Endodermal cell (in vitro differentiated cells): ENCODE results near the gene AMHR2. TPM values are rescaled to one million over a fixed set of nuclear protein-coding genes. Genes with fewer than 3 reads are reported as not detected.
"Not testable (repeated sequence)": the region's sequence is repeated elsewhere in the genome, so short reads cannot be mapped to it uniquely, and the experiment has no call there.

Experiments used
- DNase-seq: peaks from one replicate; pipeline ENCODE4 v3.0.0-alpha.2; 2017
- H3K27ac ChIP-seq: 2 replicates; pipeline ENCODE4 v1.5.1; 2013; ENCODE audit warnings: mild to moderate bottlenecking, low read depth, low read length, moderate library complexity
- H3K27me3 ChIP-seq: 2 replicates; pipeline ENCODE4 v1.6.1; 2013; ENCODE audit warnings: mild to moderate bottlenecking, low read length, moderate library complexity; ENCODE audit not compliant: insufficient read depth, control insufficient read depth, poor library complexity, severe bottlenecking
- H3K36me3 ChIP-seq: 2 replicates; pipeline ENCODE4 v1.7.0; 2013; ENCODE audit warnings: mild to moderate bottlenecking, low read length, moderate library complexity; ENCODE audit not compliant: control insufficient read depth, insufficient read depth
- H3K4me1 ChIP-seq: one replicate; pipeline ENCODE4 v1.7.0; 2013; ENCODE audit warnings: low read length; ENCODE audit not compliant: control insufficient read depth, insufficient read depth
- H3K4me3 ChIP-seq: 2 replicates; pipeline ENCODE4 v1.5.1; 2013; ENCODE audit warnings: mild to moderate bottlenecking, low read length, moderate library complexity
- H3K9ac ChIP-seq: 2 replicates; pipeline ENCODE4 v1.6.1; 2013; ENCODE audit warnings: mild to moderate bottlenecking, low read length, moderate library complexity; ENCODE audit not compliant: poor library complexity, severe bottlenecking; ENCODE audit errors: extremely low read depth
- H3K9me3 ChIP-seq: 2 replicates; pipeline ENCODE4 v1.6.1; 2013; ENCODE audit warnings: mild to moderate bottlenecking, low read length, moderate library complexity; ENCODE audit not compliant: control insufficient read depth
- H3K27ac Mint-ChIP-seq: 2 replicates; pipeline ENCODE4 v1.8.0; 2020; ENCODE audit warnings: mixed read lengths
- H3K27me3 Mint-ChIP-seq: 2 replicates; pipeline ENCODE4 v1.8.0; 2021; ENCODE audit warnings: mild to moderate bottlenecking, mixed read lengths; ENCODE audit not compliant: insufficient read depth
- H3K36me3 Mint-ChIP-seq: 2 replicates; pipeline ENCODE4 v1.8.0; 2020; ENCODE audit warnings: low read depth, mixed read lengths
- H3K4me1 Mint-ChIP-seq: 2 replicates; pipeline ENCODE4 v1.8.0; 2020; ENCODE audit warnings: mixed read lengths
- H3K4me3 Mint-ChIP-seq: 2 replicates; pipeline ENCODE4 v1.8.0; 2020; ENCODE audit warnings: mild to moderate bottlenecking, moderate library complexity, mixed read lengths
- H3K9me3 Mint-ChIP-seq: 2 replicates; pipeline ENCODE4 v1.8.0; 2020; ENCODE audit warnings: mild to moderate bottlenecking, mixed read lengths
- CTCF ChIP-seq: fragments of 200-600 bp; sonication (generic); conservative IDR thresholded peaks from 2 replicates; pipeline ENCODE4 v1.5.0; 2021; ENCODE audit warnings: antibody characterized with exemption, mild to moderate bottlenecking
- WGBS, 2 experiments: methylation state at CpG; one replicate each; pipeline versions ENCODE4 v1.1.5 to v1.1.7; 2013; ENCODE audit warnings: missing lambda C conversion rate in 2 of 2, mixed read lengths in 1 of 2; ENCODE audit not compliant: insufficient coverage in 1 of 2, insufficient read length in 1 of 2; 5-methylcytosine and 5-hydroxymethylcytosine counted together
- total RNA-seq, 2 donors: library from RNA; stranded (reverse); fragmentation: NEBNext Ultra II Directional in 1 of 2; extraction: Animal tissue kit (Norgen Biotek cat#: 25700) in 1 of 2; gene quantifications; 2 replicates in 1 of 2; 3 replicates in 1 of 2; pipeline ENCODE4 v1.2.1, GENCODE V29; 2021

Gene AMHR2
- total RNA-seq, 2 donors from 2014 or later: 17.1 to 23.6 TPM

DNA sequence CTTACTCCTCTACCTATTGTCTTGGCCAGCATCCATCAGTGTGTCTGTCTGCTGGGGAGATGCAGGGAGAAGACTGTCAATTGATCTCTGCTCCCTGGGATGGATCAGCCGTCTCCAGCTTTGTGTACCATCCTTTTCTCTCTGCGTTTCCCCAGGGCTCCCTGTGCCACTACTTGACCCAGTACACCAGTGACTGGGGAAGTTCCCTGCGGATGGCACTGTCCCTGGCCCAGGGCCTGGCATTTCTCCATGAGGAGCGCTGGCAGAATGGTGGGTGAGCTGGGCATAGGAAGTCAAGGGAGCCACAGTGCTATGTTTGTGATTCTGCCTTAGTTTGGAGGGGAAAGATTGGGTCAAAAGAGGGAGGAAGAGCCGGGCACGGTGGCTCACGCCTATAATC is 5.1 kb downstream of the AMHR2 start:
- Mint-ChIP-seq H3K4me1 (peaks cover 33% of the 10 kb centered on the region), H3K27ac (no peak overlapping the region), H3K27me3 (no peaks in the 10 kb centered on the region), H3K9me3 (no peaks in the 10 kb centered on the region), H3K36me3 (peaks cover 17% of the 10 kb centered on the region), H3K4me3 (no peak overlapping the region)
- no peak overlapping the region for H3K9ac ChIP-seq
- H3K27ac ChIP-seq: no peak overlapping the region
- WGBS, 2 experiments: 83 to 100% methylated on average over 1 to 7 of the region's 7 CpGs
- DNase-seq: no peak
- no peaks in the 10 kb centered on the region for H3K36me3 ChIP-seq
- H3K4me3 ChIP-seq: no peak overlapping the region
- no peaks in the 10 kb centered on the region for H3K27me3 ChIP-seq
- no peak for TF ChIP-seq CTCF
- peaks cover 17% of the 10 kb centered on the region for H3K4me1 ChIP-seq
- H3K9me3 ChIP-seq: no peaks in the 10 kb centered on the region

- peaks cover 20% of the 10 kb centered on the region for H3K4me1 Mint-ChIP-seq
- H3K36me3 ChIP-seq: no peaks in the 10 kb centered on the region
- no peak overlapping the region for H3K9ac ChIP-seq
- no peak overlapping the region for H3K4me3 ChIP-seq
- H3K27me3 Mint-ChIP-seq: no peaks in the 10 kb centered on the region
- no peak overlapping the region for H3K27ac Mint-ChIP-seq
- no peak for TF ChIP-seq CTCF
- H3K27me3 ChIP-seq: no peaks in the 10 kb centered on the region
- H3K36me3 Mint-ChIP-seq: peaks cover 17% of the 10 kb centered on the region
- H3K9me3 Mint-ChIP-seq: no peaks in the 10 kb centered on the region
- no peak overlapping the region for H3K27ac ChIP-seq
- WGBS, 2 experiments: 63 to 91% methylated on average over 2 to 5 of the region's 5 CpGs
- no peak overlapping the region for H3K4me3 Mint-ChIP-seq
- DNase-seq: no peak
- H3K4me1 ChIP-seq: peaks cover 4% of the 10 kb centered on the region
- no peaks in the 10 kb centered on the region for H3K9me3 ChIP-seq
Observed at GRCh38 chr12:53430116-53430515, 6.5 kb downstream of the AMHR2 start.

DNA sequence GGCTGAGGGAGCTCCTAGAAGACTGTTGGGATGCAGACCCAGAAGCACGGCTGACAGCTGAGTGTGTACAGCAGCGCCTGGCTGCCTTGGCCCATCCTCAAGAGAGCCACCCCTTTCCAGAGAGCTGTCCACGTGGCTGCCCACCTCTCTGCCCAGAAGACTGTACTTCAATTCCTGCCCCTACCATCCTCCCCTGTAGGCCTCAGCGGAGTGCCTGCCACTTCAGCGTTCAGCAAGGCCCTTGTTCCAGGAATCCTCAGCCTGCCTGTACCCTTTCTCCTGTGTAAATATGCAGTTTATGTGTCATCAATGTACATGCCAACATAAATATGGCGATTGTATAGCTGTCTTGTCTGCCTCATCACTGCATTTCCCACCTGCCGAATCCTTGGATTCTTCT is 7.5 kb downstream of the AMHR2 start:
- Histone ChIP-seq H3K27ac (no peak overlapping the region), H3K9me3 (no peaks in the 10 kb centered on the region), H3K4me1 (no peaks in the 10 kb centered on the region), H3K4me3 (no peak overlapping the region), H3K36me3 (no peaks in the 10 kb centered on the region), H3K9ac (no peak overlapping the region), H3K27me3 (no peaks in the 10 kb centered on the region)
- WGBS, 2 experiments: 89 to 94% methylated on average over 6 to 7 of the region's 7 CpGs
- H3K4me3 Mint-ChIP-seq: no peak overlapping the region
- H3K27me3 Mint-ChIP-seq: no peaks in the 10 kb centered on the region
- no peak for DNase-seq
- H3K27ac Mint-ChIP-seq: no peak overlapping the region
- TF ChIP-seq CTCF: no peak
- peaks cover 17% of the 10 kb centered on the region for H3K36me3 Mint-ChIP-seq
- peaks cover 12% of the 10 kb centered on the region for H3K4me1 Mint-ChIP-seq
- no peaks in the 10 kb centered on the region for H3K9me3 Mint-ChIP-seq

- not testable (repeated sequence) for H3K9ac ChIP-seq, H3K4me1 ChIP-seq, H3K27ac Mint-ChIP-seq, H3K36me3 ChIP-seq, H3K4me3 ChIP-seq, H3K4me1 Mint-ChIP-seq, H3K4me3 Mint-ChIP-seq, H3K9me3 ChIP-seq, DNase-seq, H3K9me3 Mint-ChIP-seq, H3K27ac ChIP-seq, H3K27me3 Mint-ChIP-seq, H3K27me3 ChIP-seq
- 92 to 100% methylated on average over 7 to 9 of the region's 9 CpGs for WGBS, 2 experiments
- H3K36me3 Mint-ChIP-seq: peaks cover 10% of the 10 kb centered on the region
Observed at GRCh38 chr12:53435326-53435725, 11.7 kb downstream of the AMHR2 start.

DNA sequence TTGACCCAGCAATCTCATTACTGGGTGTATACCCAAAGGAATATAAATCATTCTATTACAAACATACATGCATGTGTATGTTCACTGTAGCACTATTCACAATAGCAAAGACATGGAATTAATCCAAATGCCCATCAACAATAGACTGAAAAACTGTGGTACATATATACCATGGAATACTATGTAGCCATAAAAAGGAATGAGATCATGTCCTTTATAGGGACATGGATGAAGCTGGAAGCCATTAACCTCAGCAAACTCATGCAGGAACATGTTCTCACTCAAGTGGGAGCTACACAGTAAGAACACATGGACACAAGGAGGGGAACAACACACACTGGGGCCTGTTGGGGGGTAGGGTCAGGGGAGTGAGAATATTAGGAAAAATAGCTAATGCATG is 15.9 kb downstream of the AMHR2 start:
- not testable (repeated sequence) for H3K4me1 ChIP-seq, H3K36me3 ChIP-seq, H3K4me3 Mint-ChIP-seq, DNase-seq, H3K27me3 ChIP-seq, H3K9ac ChIP-seq, H3K27ac ChIP-seq, H3K27me3 Mint-ChIP-seq, H3K9me3 Mint-ChIP-seq, H3K27ac Mint-ChIP-seq, H3K4me3 ChIP-seq, H3K9me3 ChIP-seq
- Mint-ChIP-seq H3K4me1 (peaks cover 18% of the 10 kb centered on the region), H3K36me3 (peaks cover 13% of the 10 kb centered on the region)
